MCF 10A (cell line): Measurements from ENCODE around the gene CMC4. TPM values are rescaled to one million over a fixed set of nuclear protein-coding genes. Genes with fewer than 3 reads are reported as not detected.
A peak's percentile ranks its signal among the peaks of the same experiment; 100 is the strongest.

ENCODE experiments used
- Bru-seq: library from RNA; stranded (reverse); fragments of 400-500 nt; gene quantifications from one replicate; lab custom pipeline; 2021; lab: Mats Ljungman, UMichigan
- BruChase-seq, 2 experiments: library from RNA; stranded (reverse); fragments of 400-500 nt; gene quantifications; one replicate each; lab custom pipeline; 2021; lab: Mats Ljungman, UMichigan
- BruUV-seq: library from RNA; stranded (reverse); fragments of 400-500 nt; replicated peaks from 2 replicates; lab custom pipeline; 2021; lab: Mats Ljungman, UMichigan
- CTCF ChIA-PET: fragments of 300-600 bp; sonication (Branson Sonifier 250); formaldehyde crosslinking; extraction: SDS; loops from one replicate; lab custom pipeline; 2021; ENCODE audit warnings: antibody characterized with exemption, inconsistent platforms; lab: Yijun Ruan, JAX
- POLR2A ChIA-PET: fragments of 300-600, 350-650 bp; sonication (Branson Sonifier 250); formaldehyde crosslinking; extraction: SDS; loops from one replicate; lab custom pipeline; 2020; ENCODE audit warnings: antibody characterized with exemption, inconsistent platforms; lab: Yijun Ruan, JAX
- DNase-seq: peaks from one replicate; pipeline ENCODE4 v3.0.0-alpha.2; 2018; ENCODE audit not compliant: unreplicated experiment
- H3K27ac Mint-ChIP-seq: one replicate; pipeline ENCODE4 v1.8.0; 2022; ENCODE audit warnings: mild to moderate bottlenecking, low read depth, mixed read lengths; ENCODE audit not compliant: unreplicated experiment
- H3K27me3 Mint-ChIP-seq: one replicate; pipeline ENCODE4 v1.8.0; 2022; ENCODE audit warnings: mixed read lengths; ENCODE audit not compliant: insufficient read depth, unreplicated experiment
- H3K36me3 Mint-ChIP-seq: one replicate; pipeline ENCODE4 v1.8.0; 2022; ENCODE audit warnings: mild to moderate bottlenecking, moderate library complexity, mixed read lengths; ENCODE audit not compliant: insufficient read depth, unreplicated experiment
- H3K4me1 Mint-ChIP-seq: one replicate; pipeline ENCODE4 v1.8.0; 2022; ENCODE audit warnings: mixed read lengths; ENCODE audit not compliant: insufficient read depth, unreplicated experiment
- H3K4me3 Mint-ChIP-seq: one replicate; pipeline ENCODE4 v1.8.0; 2022; ENCODE audit warnings: mild to moderate bottlenecking, moderate library complexity, mixed read lengths; ENCODE audit not compliant: unreplicated experiment
- H3K9me3 Mint-ChIP-seq: one replicate; pipeline ENCODE4 v1.8.0; 2022; ENCODE audit warnings: mixed read lengths; ENCODE audit not compliant: unreplicated experiment
- CTCF ChIP-seq: fragments of 200-600 bp; IDR thresholded peaks from one replicate; pipeline ENCODE4 v1.8.0; 2022; ENCODE audit warnings: antibody characterized with exemption, mild to moderate bottlenecking; ENCODE audit not compliant: unreplicated experiment
- intact Hi-C: fragments of 100-400 bp; cut with micrococcal nuclease; formaldehyde crosslinking; loops from 2 replicates; pipeline ENCODE4 v1.14.1; 2022
- long read RNA-seq: library from polyadenylated mRNA; stranded (forward); transcript quantifications from one replicate; pipeline ENCODE4 v2.0.0, GENCODE V29; 2022
- total RNA-seq: library from RNA; stranded (reverse); gene quantifications from 2 replicates; pipeline ENCODE4 v1.2.3, GENCODE V29; 2022

CMC4 gene
- total RNA-seq (8.0 and 10.1 TPM in 2 replicates), Bru-seq, nascent RNA (percentile 74 among the genes with signal in this experiment), BruChase-seq, experiment 1, labeled RNA remaining after a 6-hour chase (percentile 70 among the genes with signal in this experiment), BruChase-seq, experiment 2, labeled RNA remaining after a 2-hour chase (percentile 68 among the genes with signal in this experiment)
- long read RNA-seq, transcript CMC4-202 (3 exons, 1,107 nt) = major isoform, 24 of 30 reads
- long read RNA-seq, partial matches to known transcripts = 0 of 30 reads
- long read RNA-seq, other reads (novel, unspliced or antisense) = 6 of 30 reads

GRCh38 chrX:155070975-155071693 is at the start of gene CMC4, which contains the start of the genes BRCC3 and MTCP1:
Gene CMC4 (minus strand): TSS chrX:155071136. CDS start chrX:155064023, 7,113 bp downstream.
Gene BRCC3 (plus strand): TSS chrX:155071508. CDS start chrX:155071528, 20 bp downstream.
Gene MTCP1 (minus strand): TSS chrX:155071136. CDS start chrX:155066010, 5,126 bp downstream.
- no peaks in the 10 kb centered on the region for H3K9me3 Mint-ChIP-seq
- H3K36me3 Mint-ChIP-seq = peaks cover 9% of the 10 kb centered on the region
- no peak for TF ChIP-seq CTCF
- no TSS peak for BruUV-seq
- ChIA-PET POLR2A (interaction anchor here (0.8 to 1.9 kb wide), 7 partner anchors 8 to 173 kb away, joined by 3 to 16 read pairs (median 4); partner anchors contain the start of gene FUNDC2), CTCF (interaction anchor here (0.6 to 0.9 kb wide), 3 partner anchors 12 to 89 kb away, joined by 3 to 4 read pairs (median 3); no protein-coding TSS in a partner anchor)
- peaks cover 30% of the 10 kb centered on the region for H3K4me1 Mint-ChIP-seq
- intact Hi-C loops = loop anchor here (2.0 kb wide), 1 partner anchor 44 kb away; the partner anchor contains the start of gene FUNDC2
- peak; percentile 75 for DNase-seq
- peak within 1 kb of the TSS; percentile 83 for H3K4me3 Mint-ChIP-seq
- peak within 1 kb of the TSS; percentile 65 for H3K27ac Mint-ChIP-seq
- H3K27me3 Mint-ChIP-seq = peaks cover 31% of the 10 kb centered on the region

GRCh38 chrX:155115174-155115819 is 44.4 kb upstream of the CMC4 start:
- CTCF ChIA-PET = interaction anchor here (1.3 kb wide), 1 partner anchor 21 kb away, joined by 5 read pairs; no protein-coding TSS in a partner anchor
- POLR2A ChIA-PET = no interaction called here
- BruUV-seq = no TSS peak
- intact Hi-C loops = no loop called here
- DNase-seq = peak; percentile 27
- no peak for TF ChIP-seq CTCF
- Mint-ChIP-seq H3K4me1 (peaks cover 11% of the 10 kb centered on the region), H3K4me3 (no peak overlapping the region), H3K9me3 (peaks cover 5% of the 10 kb centered on the region), H3K27me3 (no peaks in the 10 kb centered on the region), H3K36me3 (peaks cover 32% of the 10 kb centered on the region), H3K27ac (no peak overlapping the region)

- intact Hi-C loops = no loop called here
- peaks cover 20% of the 10 kb centered on the region for H3K36me3 Mint-ChIP-seq
- no peak for DNase-seq
- no peak overlapping the region for H3K4me3 Mint-ChIP-seq
- H3K27me3 Mint-ChIP-seq = no peaks in the 10 kb centered on the region
- TF ChIP-seq CTCF = no peak
- no TSS peak for BruUV-seq
- H3K4me1 Mint-ChIP-seq = peaks cover 11% of the 10 kb centered on the region
- H3K9me3 Mint-ChIP-seq = peaks cover 5% of the 10 kb centered on the region
- no peak overlapping the region for H3K27ac Mint-ChIP-seq
- CTCF ChIA-PET = no interaction called here
- POLR2A ChIA-PET = interaction anchor here (0.5 to 2.2 kb wide), 3 partner anchors 48 to 195 kb away, joined by 3 to 8 read pairs (median 4); no protein-coding TSS in a partner anchor
Measured at GRCh38 chrX:155113097-155113496, 42.2 kb upstream of the CMC4 start.
